Dedifferentiated amniotic fluid mesenchymal stem cell (primary cell): ENCODE measurements around the gene PIGT.
A peak's percentile ranks its signal among the peaks of the same experiment; 100 is the strongest.

Source experiments
- DNase-seq: peaks from one replicate; pipeline ENCODE4 v3.0.0-alpha.2; 2016; ENCODE audit errors: extremely low spot score

The PIGT gene

GRCh38 chr20:45427236-45428149 is 11.6 kb downstream of the PIGT start:
- no peak for DNase-seq

GRCh38 chr20:45429618-45430017 is 13.7 kb downstream of the PIGT start:
- DNase-seq = no peak

- no peak for DNase-seq
These were observed 16.4 kb downstream of the PIGT start for GRCh38 chr20:45432294-45432693.

GRCh38 chr20:45433316-45433715 is 17.4 kb downstream of the PIGT start:
- DNase-seq = peak; percentile 65

- DNase-seq = no peak
These were observed 18.0 kb downstream of the PIGT start for GRCh38 chr20:45433976-45434375.

- peak; percentile 76 for DNase-seq
These were observed 21.0 kb downstream of the PIGT start for GRCh38 chr20:45436732-45437485.

- DNase-seq = no peak
These were observed 24.5 kb downstream of the PIGT start for GRCh38 chr20:45440424-45440823.

- no peak for DNase-seq
These were observed 25.1 kb downstream of the PIGT start for GRCh38 chr20:45440891-45441685.

- no peak for DNase-seq
These were observed 25.8 kb downstream of the PIGT start for GRCh38 chr20:45441746-45442145.

- no peak for DNase-seq
These were observed 28.1 kb downstream of the PIGT start for GRCh38 chr20:45444050-45444449.

- DNase-seq = no peak
These were observed 30.0 kb downstream of the PIGT start for GRCh38 chr20:45445805-45446562.

- DNase-seq = no peak
These were observed 32.3 kb downstream of the PIGT start for GRCh38 chr20:45448270-45448669.

GRCh38 chr20:45449528-45449927 is 33.6 kb downstream of the PIGT start:
- no peak for DNase-seq

- DNase-seq = peak; percentile 18
These were observed 34.3 kb downstream of the PIGT start for GRCh38 chr20:45450097-45450818.

- no peak for DNase-seq
These were observed 36.3 kb downstream of the PIGT start for GRCh38 chr20:45452238-45452637.

GRCh38 chr20:45452772-45453691 is 37.1 kb downstream of the PIGT start:
- no peak for DNase-seq

- DNase-seq = no peak
These were observed 40.7 kb downstream of the PIGT start for GRCh38 chr20:45456632-45457031.

- DNase-seq = no peak
These were observed 43.7 kb downstream of the PIGT start for GRCh38 chr20:45459606-45460005.

- no peak for DNase-seq
These were observed 45.3 kb downstream of the PIGT start for GRCh38 chr20:45461225-45461624.
